ENCODE data around the gene MKKS. TPM values are rescaled to one million over a fixed set of nuclear protein-coding genes. Genes with fewer than 3 reads are reported as not detected.

The MKKS gene
- total RNA-seq, 1 donor from 2014 or later: 3.7 TPM

GRCh38 chr20:10370091-10370887, 63.7 kb downstream of the MKKS start:
- DNase-seq (ENCODE audit: low read depth in 2 of 2): no peak

GRCh38 chr20:10369723-10370090, 64.3 kb downstream of the MKKS start:
- DNase-seq (ENCODE audit: low read depth in 2 of 2): peak in 1 of 2 donors; percentile 77

GRCh38 chr20:10368702-10369041, 65.3 kb downstream of the MKKS start:
- no peak for DNase-seq (ENCODE audit: low read depth in 2 of 2)

- DNase-seq (ENCODE audit: low read depth in 2 of 2): no peak
These were observed 65.9 kb downstream of the MKKS start for GRCh38 chr20:10367943-10368701.

GRCh38 chr20:10367693-10367942, 66.4 kb downstream of the MKKS start:
- no peak for DNase-seq (ENCODE audit: low read depth in 2 of 2)

- DNase-seq (ENCODE audit: low read depth in 2 of 2): peak in 1 of 2 donors; percentile 62
These were observed 66.9 kb downstream of the MKKS start for GRCh38 chr20:10366898-10367692.

- DNase-seq (ENCODE audit: low read depth in 2 of 2): no peak
These were observed 71.3 kb downstream of the MKKS start for GRCh38 chr20:10362674-10363073.

- DNase-seq (ENCODE audit: low read depth in 2 of 2): no peak
These were observed 73.1 kb downstream of the MKKS start for GRCh38 chr20:10360878-10361277.

GRCh38 chr20:10359621-10360040, 74.4 kb downstream of the MKKS start:
- peak in 1 of 2 donors; percentile 88 for DNase-seq (ENCODE audit: low read depth in 2 of 2)

- DNase-seq (ENCODE audit: low read depth in 2 of 2): peak in 1 of 2 donors; percentile 42
These were observed 76.0 kb downstream of the MKKS start for GRCh38 chr20:10357974-10358373.

GRCh38 chr20:10357061-10357708, 76.8 kb downstream of the MKKS start:
- peak; percentile 94 to 95 for DNase-seq (ENCODE audit: low read depth in 2 of 2)

GRCh38 chr20:10356628-10357027, 77.4 kb downstream of the MKKS start:
- DNase-seq (ENCODE audit: low read depth in 2 of 2): no peak

GRCh38 chr20:10352934-10353824, 80.8 kb downstream of the MKKS start:
- DNase-seq (ENCODE audit: low read depth in 2 of 2): peak; percentile 70 to 96

Other genes with a start within 250 kb of the MKKS start
- under 0.01 TPM in 1 of 2 replicates, not detected in the other for gene SNAP25, start 215.4 kb downstream of the MKKS start, total RNA-seq
- gene SLX4IP, start 1.1 kb upstream of the MKKS start, total RNA-seq: 2.3 and 2.6 TPM in 2 replicates
- 104 and 113 TPM in 2 replicates for gene JAG1, start 239.8 kb upstream of the MKKS start, total RNA-seq